NOMO-1 treated with DMSO at 0.1 percent for 48 hours (cell line): ENCODE data around the gene FRYL.
"Not testable (repeated sequence)": the region's sequence is repeated elsewhere in the genome, so short reads cannot be mapped to it uniquely, and the experiment has no call there.

Experiments used
- DNase-seq: peaks from one replicate; lab custom pipeline; 2025; ENCODE audit not compliant: unreplicated experiment; lab: John Stamatoyannopoulos, UW

Gene FRYL

GRCh38 chr4:48748949-48749596 is 31.0 kb downstream of the FRYL start:
- DNase-seq: no peak

GRCh38 chr4:48746608-48747362 is 33.3 kb downstream of the FRYL start:
- DNase-seq: no peak

- not testable (repeated sequence) for DNase-seq
These were observed 34.9 kb downstream of the FRYL start for GRCh38 chr4:48745223-48745622.

- DNase-seq: no peak
These were observed 37.7 kb downstream of the FRYL start for GRCh38 chr4:48742412-48742811.

- DNase-seq: no peak
These were observed 40.5 kb downstream of the FRYL start for GRCh38 chr4:48739560-48740019.

- no peak for DNase-seq
These were observed 41.2 kb downstream of the FRYL start for GRCh38 chr4:48738856-48739255.

DNA sequence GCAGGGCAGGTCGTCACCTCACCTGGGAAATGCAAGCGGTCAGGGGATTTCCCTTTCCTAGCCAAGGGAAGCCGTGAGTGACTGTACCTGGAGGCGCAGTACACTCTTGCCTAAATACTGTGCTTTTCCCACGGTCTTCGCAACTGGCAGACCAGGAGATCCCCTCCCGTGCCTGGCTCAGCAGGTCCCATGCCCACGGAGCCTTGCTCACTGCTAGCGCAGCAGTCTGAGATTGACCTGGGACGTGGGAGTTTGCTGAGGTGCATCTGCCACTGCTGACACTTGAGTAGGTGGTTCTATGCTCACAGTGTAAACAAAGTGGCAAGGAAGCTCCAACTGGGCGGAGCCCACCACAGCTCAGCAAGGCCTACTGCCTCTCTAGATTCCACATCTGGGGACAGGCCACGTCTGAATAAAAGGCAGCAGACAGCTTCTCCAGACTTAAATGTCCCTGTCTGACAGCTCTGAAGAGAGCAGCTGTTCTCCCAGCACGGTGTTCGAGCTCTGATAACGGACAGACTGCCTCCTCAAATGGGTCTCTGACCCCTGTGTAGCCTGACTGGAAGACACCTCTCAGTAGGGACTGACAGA is 51.1 kb downstream of the FRYL start:
- DNase-seq: not testable (repeated sequence)

GRCh38 chr4:48727666-48728459 is 52.2 kb downstream of the FRYL start:
- DNase-seq: no peak

DNA sequence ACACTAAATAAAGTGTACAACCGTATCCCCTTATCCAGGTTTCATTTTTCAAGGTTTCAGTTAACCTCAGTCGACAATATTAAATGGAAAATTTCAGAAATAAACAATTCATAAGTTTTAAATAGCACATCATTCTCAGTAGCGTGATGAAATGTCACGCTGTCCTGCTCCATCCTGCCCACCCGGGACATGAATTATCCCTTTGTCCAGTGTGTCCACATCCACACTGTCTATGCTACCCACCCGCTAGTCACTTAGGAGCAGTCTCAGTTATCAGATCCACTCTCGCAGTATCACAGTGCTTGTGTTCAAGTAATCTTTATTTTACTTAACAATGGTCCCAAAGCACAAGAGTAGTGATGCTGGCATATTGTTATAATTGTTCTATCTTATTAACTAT is 54.7 kb downstream of the FRYL start:
- no peak for DNase-seq

DNA sequence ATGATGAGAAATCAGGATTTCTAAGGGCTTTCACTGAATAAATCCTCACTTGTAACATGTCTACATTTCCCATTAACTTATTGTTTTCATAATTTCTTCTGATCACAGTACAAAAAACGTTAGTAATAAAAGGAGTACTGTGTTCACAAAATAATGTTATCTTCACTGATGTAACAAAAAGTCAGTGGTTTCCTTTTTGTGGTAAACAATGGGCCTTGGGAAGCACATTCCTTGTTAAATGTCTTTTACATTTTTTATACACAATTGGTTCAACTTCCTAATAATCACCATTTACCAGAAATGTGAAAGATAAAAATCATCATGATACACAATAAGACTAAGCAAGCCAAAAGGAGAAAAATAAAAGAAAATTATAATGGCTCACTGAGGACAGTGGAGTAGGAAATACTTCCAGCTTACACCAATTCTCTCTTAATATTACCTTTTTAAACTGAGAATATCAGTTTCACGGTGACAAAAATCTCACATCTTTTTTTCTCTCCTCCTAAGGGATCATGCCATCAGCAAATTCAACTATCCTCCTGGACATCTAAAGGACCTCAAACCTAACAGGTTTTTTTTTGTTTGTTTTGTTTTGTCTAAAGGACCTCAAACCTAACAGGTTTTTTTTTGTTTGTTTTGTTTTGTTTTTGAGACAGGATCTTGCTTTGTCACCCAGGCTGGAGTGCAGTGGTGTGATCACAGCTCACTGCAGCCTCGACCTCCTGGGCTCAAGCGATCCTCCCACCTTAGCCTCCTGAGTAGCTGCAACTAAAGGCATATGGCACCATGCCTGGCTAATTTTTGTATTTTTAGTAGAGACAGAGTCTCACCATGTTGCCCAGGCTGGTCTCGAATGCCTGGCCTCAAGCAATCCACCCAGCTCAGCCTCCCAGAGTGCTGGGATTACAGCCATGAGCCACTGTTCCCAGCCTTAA is 57.3 kb downstream of the FRYL start:
- DNase-seq: no peak

DNA sequence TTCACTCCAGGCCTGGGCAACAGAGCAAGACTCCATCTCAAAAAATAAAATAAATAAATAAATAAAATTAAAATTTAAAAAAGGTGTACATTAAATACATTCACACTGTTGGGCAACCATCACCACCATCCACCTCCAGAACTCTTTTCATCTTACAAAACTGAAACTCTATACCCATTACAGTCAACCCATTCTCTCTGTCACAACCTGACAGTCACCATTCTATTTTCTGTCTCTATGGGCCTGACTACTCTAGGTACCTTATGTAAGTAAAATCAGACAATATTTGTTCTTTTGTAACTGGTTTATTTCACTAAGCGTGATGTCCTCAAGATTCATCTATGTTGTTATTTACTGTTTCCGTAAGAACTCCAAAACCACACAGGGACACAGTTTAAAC is 59.6 kb downstream of the FRYL start:
- DNase-seq: no peak

GRCh38 chr4:48718818-48719465 is 61.1 kb downstream of the FRYL start:
- DNase-seq: no peak

- DNase-seq: not testable (repeated sequence)
These were observed 63.8 kb downstream of the FRYL start for GRCh38 chr4:48716285-48716684.

DNA sequence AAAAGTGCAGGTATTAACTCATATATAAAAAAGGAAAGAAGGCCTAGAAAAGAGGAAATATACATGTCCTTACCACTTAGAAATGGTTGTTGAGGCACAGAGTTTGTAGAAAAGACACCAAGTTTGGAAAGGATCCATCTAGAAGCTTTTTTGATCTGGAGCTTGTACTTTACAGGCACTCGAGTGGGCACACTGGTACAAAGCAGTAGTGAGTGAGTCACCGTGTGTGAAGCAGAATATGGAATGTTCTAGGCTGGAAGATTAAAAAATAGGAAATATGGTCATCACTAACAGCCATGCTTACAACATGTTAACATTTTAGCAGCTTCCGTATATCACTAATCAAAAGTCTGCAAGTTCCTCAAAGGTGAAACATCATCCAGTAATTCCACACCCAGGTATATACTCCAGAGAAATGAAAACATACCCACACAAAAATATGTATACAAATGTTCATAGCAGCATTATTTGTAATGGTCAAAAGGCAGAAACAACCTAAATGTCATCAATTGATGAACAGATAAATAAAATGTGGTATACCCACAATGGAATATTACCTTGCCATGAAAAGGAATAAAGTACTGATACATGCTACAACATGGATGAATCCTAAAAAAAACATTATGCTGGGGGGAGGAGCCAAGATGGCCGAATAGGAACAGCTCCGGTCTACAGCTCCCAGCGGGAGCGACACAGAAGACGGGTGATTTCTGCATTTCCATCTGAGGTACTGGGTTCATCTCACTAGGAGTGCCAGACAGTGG is 69.5 kb downstream of the FRYL start:
- DNase-seq: no peak

GRCh38 chr4:48709901-48710300 is 70.2 kb downstream of the FRYL start:
- DNase-seq: no peak

GRCh38 chr4:48708610-48709009 is 71.5 kb downstream of the FRYL start:
- no peak for DNase-seq

- DNase-seq: no peak
These were observed 73.3 kb downstream of the FRYL start for GRCh38 chr4:48706736-48707135.

GRCh38 chr4:48705609-48706008 is 74.5 kb downstream of the FRYL start:
- DNase-seq: no peak
